OCI-LY1 (cell line): ENCODE measurements around the gene KIRREL3.

Experiments
- CTCF ChIP-seq: fragments of 200-600 bp; sonication (generic), shearing (Covaris generic); IDR thresholded peaks from 2 replicates; pipeline ENCODE4 v1.5.1; 2017; ENCODE audit warnings: mild to moderate bottlenecking, antibody characterized with exemption, low read length, moderate library complexity, mixed read lengths
- EZH2 ChIP-seq: fragments of 200-600 bp; sonication (generic), shearing (Covaris generic); IDR thresholded peaks from 2 replicates; pipeline ENCODE4 v1.8.0; 2017; ENCODE audit warnings: borderline replicate concordance, mixed run types, mild to moderate bottlenecking, antibody characterized with exemption, low read length, moderate library complexity, mixed read lengths

GRCh38 chr11:126432065-126432461 is 568.5 kb downstream of the KIRREL3 start:
- TF ChIP-seq EZH2 (no peak), CTCF (no peak)
